ENCODE measurements around the gene FANCG. TPM values are rescaled to one million over a fixed set of nuclear protein-coding genes. Genes with fewer than 3 reads are reported as not detected.

Gene FANCG
- total and polyA plus RNA-seq, 2 donors (not counting 1 experiment from before 2014, with no cell fraction given) = 26.5 to 40.1 TPM

- ATAC-seq (ENCODE audit: low read depth) (no peak), DNase-seq (no peak)
- 95% methylated on average over 2 of the region's 2 CpGs for WGBS (ENCODE audit: insufficient coverage)
- Histone ChIP-seq H3K4me2 (replicated peaks; ENCODE audit: low read depth, low read length, poor library complexity, severe bottlenecking) (no peak overlapping the region), H3K9me3 (ENCODE audit: control extremely low read depth in 1 of 3, control insufficient read depth in 2 of 3, insufficient read depth in 1 of 3, low read length in 2 of 3) (no peaks in the 10 kb centered on the region), H3K79me2 (ENCODE audit: control insufficient read depth, insufficient read depth, low read length) (no peaks in the 10 kb centered on the region), H3K36me3 (replicated peaks in 1 of 2; ENCODE audit: control extremely low read depth in 1 of 2, control insufficient read depth in 1 of 2, extremely low read depth in 1 of 2, insufficient read depth in 2 of 2, low read length in 1 of 2) (peaks cover 0 to 2% of the 10 kb centered on the region in 2 experiments), H3K9ac (ENCODE audit: low read length) (no peak overlapping the region), H3K27ac (ENCODE audit: low read length in 2 of 2) (no peak overlapping the region), H3K4me1 (ENCODE audit: control insufficient read depth in 2 of 2, insufficient read depth in 2 of 2, low read length in 2 of 2) (peaks cover 3 to 5% of the 10 kb centered on the region in 2 donors), H4K20me1 (ENCODE audit: control insufficient read depth, insufficient read depth, low read length, poor library complexity, severe bottlenecking) (no peaks in the 10 kb centered on the region), H3K4me3 (ENCODE audit: control extremely low read depth in 1 of 5, extremely low read depth in 1 of 5, insufficient read depth in 1 of 5, low read depth in 2 of 5, low read length in 4 of 5) (no peak overlapping the region), H2AFZ (ENCODE audit: insufficient read depth, low read depth, low read length, poor library complexity, severe bottlenecking) (no peak overlapping the region), H3K27me3 (replicated peaks in 1 of 4; ENCODE audit: control extremely low read depth in 1 of 4, control insufficient read depth in 3 of 4, insufficient read depth in 4 of 4, low read length in 3 of 4) (no peaks in the 10 kb centered on the region)
- no peaks in the 10 kb centered on the region for H3K27me3 Mint-ChIP-seq
- intact Hi-C loops (cut with micrococcal nuclease) = no loop called here
- POLR2A ChIA-PET = no interaction called here
- CTCF ChIA-PET = interaction anchor here (1.4 to 2.0 kb wide), 2 partner anchors 18 to 134 kb away, joined by 7 to 8 read pairs; no protein-coding TSS in a partner anchor
- no peak overlapping the region for H3K4me3 Mint-ChIP-seq
- H3K9me3 Mint-ChIP-seq (ENCODE audit: insufficient read depth) = no peaks in the 10 kb centered on the region
- peaks cover 8% of the 10 kb centered on the region for H3K4me1 Mint-ChIP-seq
- H3K27ac Mint-ChIP-seq = no peak overlapping the region
- no peak for TF ChIP-seq CTCF (IDR thresholded peaks at IDR 0.05)
- TF ChIP-seq EZH2 (IDR thresholded peaks at IDR 0.05; ENCODE audit: borderline replicate concordance, insufficient read depth, low read depth, low read length, poor library complexity, severe bottlenecking) = no peak
These were observed 46.6 kb downstream of the FANCG start for GRCh38 chr9:35033101-35033500.

GRCh38 chr9:35029852-35030251, 49.9 kb downstream of the FANCG start:
- Histone ChIP-seq H3K9ac (ENCODE audit: low read length) (no peak overlapping the region), H4K20me1 (ENCODE audit: control insufficient read depth, insufficient read depth, low read length, poor library complexity, severe bottlenecking) (no peaks in the 10 kb centered on the region), H3K9me3 (ENCODE audit: control extremely low read depth in 1 of 3, control insufficient read depth in 2 of 3, insufficient read depth in 1 of 3, low read length in 2 of 3) (no peaks in the 10 kb centered on the region), H3K27me3 (replicated peaks in 1 of 4; ENCODE audit: control extremely low read depth in 1 of 4, control insufficient read depth in 3 of 4, insufficient read depth in 4 of 4, low read length in 3 of 4) (no peaks in the 10 kb centered on the region), H3K4me2 (replicated peaks; ENCODE audit: low read depth, low read length, poor library complexity, severe bottlenecking) (no peak overlapping the region), H3K4me3 (ENCODE audit: control extremely low read depth in 1 of 5, extremely low read depth in 1 of 5, insufficient read depth in 1 of 5, low read depth in 2 of 5, low read length in 4 of 5) (no peak overlapping the region), H3K27ac (ENCODE audit: low read length in 2 of 2) (no peak overlapping the region), H3K36me3 (replicated peaks in 1 of 2; ENCODE audit: control extremely low read depth in 1 of 2, control insufficient read depth in 1 of 2, extremely low read depth in 1 of 2, insufficient read depth in 2 of 2, low read length in 1 of 2) (peaks cover 0 to 2% of the 10 kb centered on the region in 2 experiments), H3K4me1 (ENCODE audit: control insufficient read depth in 2 of 2, insufficient read depth in 2 of 2, low read length in 2 of 2) (no peaks in the 10 kb centered on the region), H2AFZ (ENCODE audit: insufficient read depth, low read depth, low read length, poor library complexity, severe bottlenecking) (no peak overlapping the region), H3K79me2 (ENCODE audit: control insufficient read depth, insufficient read depth, low read length) (no peaks in the 10 kb centered on the region)
- ATAC-seq (ENCODE audit: low read depth) = no peak
- H3K27ac Mint-ChIP-seq = no peak overlapping the region
- 20% methylated on average over 1 of the region's 2 CpGs for WGBS (ENCODE audit: insufficient coverage)
- TF ChIP-seq EZH2 (IDR thresholded peaks at IDR 0.05; ENCODE audit: borderline replicate concordance, insufficient read depth, low read depth, low read length, poor library complexity, severe bottlenecking) = no peak
- no peak for TF ChIP-seq CTCF (IDR thresholded peaks at IDR 0.05)
- CTCF ChIA-PET = no interaction called here
- no peak for DNase-seq
- intact Hi-C loops (cut with micrococcal nuclease) = no loop called here
- no peaks in the 10 kb centered on the region for H3K9me3 Mint-ChIP-seq (ENCODE audit: insufficient read depth)
- POLR2A ChIA-PET = interaction anchor here (0.6 kb wide), 1 partner anchor 73 kb away, joined by 3 read pairs; the partner anchor contains the start of gene STOML2
- no peak overlapping the region for H3K4me3 Mint-ChIP-seq
- H3K4me1 Mint-ChIP-seq = peaks cover 5% of the 10 kb centered on the region
- no peaks in the 10 kb centered on the region for H3K27me3 Mint-ChIP-seq
